Left cardiac atrium (tissue), 4 donors: ENCODE data around the gene EVX2. TPM values are rescaled to one million over a fixed set of nuclear protein-coding genes. Genes with fewer than 3 reads are reported as not detected.

Source experiments
- ATAC-seq, 2 donors: fragments of 200-7000 bp; cut with Tn5 transposase; one replicate each; pipeline ENCODE4 v1.9.1; 2020; ENCODE audit warnings: mild to moderate bottlenecking in 2 of 2, moderate library complexity in 2 of 2
- DNase-seq: peaks from one replicate; pipeline ENCODE4 v3.0.0-alpha.2; 2020
- intact Hi-C, 2 donors: fragments of 100-400 bp; cut with DNase I; formaldehyde crosslinking; loops; one replicate each; pipeline versions ENCODE4 v1.14.1 to v1.15.1; 2022 to 2023
- total RNA-seq, 2 donors: library from RNA; stranded (reverse); fragmentation: NEBNext Ultra II Directional; extraction: Animal tissue kit (Norgen Biotek cat#: 25700); gene quantifications; one replicate each; pipeline ENCODE4 v1.2.1, GENCODE V29; 2021
- donor health status: DM: no; HTN: yes; CAD: no.
- donor health status: DM: no; HTN: yes; CAD: no; lungs with severe emphysema.
- donor health status: DM: yes; HTN: yes; CAD: no.
- donor health status: Dilated cardiomyopathy.

The EVX2 gene
- total RNA-seq, 2 donors from 2014 or later = not detected

DNA sequence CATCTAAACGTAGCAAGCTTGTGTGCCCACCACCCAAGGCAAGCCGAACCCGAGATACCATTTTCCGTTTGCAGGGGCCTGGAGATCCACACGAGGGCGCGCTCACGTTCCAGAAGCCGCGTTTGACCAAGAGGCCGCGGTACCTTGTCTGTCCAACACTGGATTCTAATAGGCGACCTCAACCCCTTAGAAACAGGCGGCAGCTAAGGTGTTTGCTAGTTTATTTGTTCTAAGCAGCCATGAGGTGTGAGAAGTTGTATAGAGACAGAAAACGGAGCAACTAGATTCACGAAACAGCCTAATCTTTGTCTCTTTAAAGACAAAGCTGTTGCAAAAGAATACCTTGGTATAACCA lies 27.5 kb upstream of the EVX2 start:
- DNase-seq = no peak
- no peak for ATAC-seq
- intact Hi-C loops = no loop called here

DNA sequence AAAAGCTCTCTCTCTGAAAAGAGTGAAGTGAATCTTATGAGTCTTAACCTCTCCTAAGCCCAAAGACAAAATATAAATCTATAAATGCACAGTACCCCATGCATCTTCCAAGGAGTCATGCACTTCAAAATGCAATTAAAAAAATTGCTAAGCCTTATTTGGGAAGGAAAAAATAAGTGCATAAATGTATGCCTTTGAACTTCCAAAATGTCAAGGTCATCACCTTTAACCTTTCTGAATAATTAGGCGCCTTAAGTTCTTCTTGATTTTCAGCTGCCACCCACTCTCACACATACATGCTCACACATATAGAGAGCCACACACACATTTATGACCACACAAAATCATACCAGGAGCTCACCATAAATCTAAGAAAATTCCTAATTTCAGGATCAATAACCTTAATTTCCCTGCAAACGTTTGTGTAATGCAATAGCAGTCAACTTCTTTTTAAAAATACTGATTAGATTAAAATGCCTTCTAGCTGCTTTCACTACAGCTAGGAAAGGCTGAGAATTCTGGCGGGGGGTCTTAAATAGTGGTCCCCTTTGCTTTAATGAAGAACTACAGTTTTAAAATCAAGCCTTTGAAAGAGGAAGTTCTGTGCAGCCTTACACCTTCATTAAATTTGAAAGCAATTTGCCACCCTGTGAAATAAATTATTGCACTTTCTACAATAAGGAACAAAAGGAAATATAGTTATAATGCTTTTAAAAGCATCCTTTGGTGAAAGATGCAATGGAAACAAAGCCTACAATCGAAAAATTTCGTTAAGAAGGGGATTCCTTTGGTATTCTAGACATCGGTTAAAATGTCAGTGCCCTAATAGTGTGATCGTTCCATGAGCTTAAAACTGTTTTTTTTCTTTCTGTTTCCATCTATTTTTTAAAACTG lies 26.9 kb upstream of the EVX2 start:
- intact Hi-C loops = no loop called here
- no peak for DNase-seq
- ATAC-seq = no peak

- ATAC-seq (no peak), DNase-seq (no peak)
- intact Hi-C loops = no loop called here
These were observed 26.2 kb upstream of the EVX2 start for GRCh38 chr2:176109946-176110345.

DNA sequence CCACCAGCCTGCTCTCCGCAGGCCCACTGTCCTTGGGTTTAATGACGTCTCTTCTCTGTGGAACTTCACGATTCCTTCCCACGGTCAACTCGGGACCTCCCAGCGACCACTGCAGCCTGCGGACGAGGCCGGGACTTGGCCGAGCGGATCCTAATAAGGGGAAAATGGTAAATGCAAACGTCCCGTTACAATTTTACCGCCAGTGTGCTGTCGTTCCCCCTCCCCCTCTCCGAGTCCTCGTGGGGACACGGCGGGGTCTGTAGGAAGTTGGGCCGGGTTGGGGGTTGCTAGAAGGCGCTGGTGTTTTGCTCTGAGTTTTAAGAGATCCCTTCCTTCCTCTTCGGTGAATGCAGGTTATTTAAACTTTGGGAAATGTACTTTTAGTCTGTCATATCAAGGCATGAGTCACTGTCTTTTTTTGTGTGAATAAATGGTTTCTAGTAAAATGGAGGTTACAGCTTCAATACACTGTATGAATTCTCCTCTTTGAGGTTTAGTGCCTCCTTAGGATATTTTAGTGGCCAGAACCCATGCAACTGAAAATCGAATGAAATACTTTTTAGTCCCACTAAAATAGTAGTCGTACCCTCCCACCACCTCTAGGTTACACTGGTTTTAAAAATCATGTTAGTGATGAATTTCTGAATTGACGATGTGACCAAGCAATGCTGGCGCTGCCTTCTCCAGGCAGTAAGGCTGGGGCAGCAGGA lies 25.6 kb upstream of the EVX2 start:
- intact Hi-C loops = no loop called here
- no peak for DNase-seq

GRCh38 chr2:176107731-176108181 lies 24.0 kb upstream of the EVX2 start:
- intact Hi-C loops = no loop called here
- DNase-seq = no peak
- ATAC-seq = no peak

More for the DNA sequence above, 25.6 kb upstream of the EVX2 start:
- no peak for ATAC-seq

GRCh38 chr2:176106581-176107539 lies 23.1 kb upstream of the EVX2 start, which contains the start of gene HOXD11:
HOXD11 (plus strand) TSS chr2:176107280; CDS start chr2:176107356, 76 bp downstream.
- intact Hi-C loops = no loop called here
- peak; percentile 29 to 32 for ATAC-seq

GRCh38 chr2:176105730-176106580 lies 22.2 kb upstream of the EVX2 start:
- DNase-seq (no peak), ATAC-seq (no peak)
- intact Hi-C loops = no loop called here

More at GRCh38 chr2:176106581-176107539, 23.1 kb upstream of the EVX2 start, which contains the start of gene HOXD11:
- DNase-seq = no peak

DNA sequence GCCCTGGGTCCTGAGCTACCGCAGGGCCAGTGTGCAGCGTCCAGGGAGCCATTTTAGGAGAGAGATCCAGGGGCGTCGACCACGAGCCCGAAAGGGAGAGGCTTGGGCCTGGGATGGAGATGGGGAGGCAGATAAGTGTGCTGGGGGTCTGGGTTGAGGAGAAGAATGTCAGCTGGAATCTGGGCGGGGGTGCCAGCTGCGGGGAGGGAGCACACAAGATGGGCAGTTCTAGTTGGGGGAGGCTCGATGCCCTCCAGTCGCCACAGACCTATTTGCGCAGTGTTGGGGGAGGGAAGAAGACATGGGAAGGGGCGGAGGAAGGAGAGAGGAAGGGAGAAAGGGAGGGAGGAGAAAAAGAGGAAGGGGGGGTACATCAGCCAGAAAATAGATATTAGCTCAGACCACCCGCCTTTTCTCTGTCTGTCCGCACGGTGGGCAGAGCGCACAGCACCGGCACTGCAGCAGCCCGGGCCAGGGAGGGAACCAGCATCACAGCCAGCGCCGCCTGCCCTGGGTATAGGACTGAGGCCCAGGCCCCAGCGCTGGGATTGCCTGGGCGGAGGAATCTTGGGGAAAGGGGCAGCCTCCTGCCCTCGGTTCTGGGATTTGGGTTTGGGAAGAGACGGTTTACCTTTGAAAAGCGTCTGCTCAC lies 21.4 kb upstream of the EVX2 start:
- DNase-seq (no peak), ATAC-seq (no peak)
- intact Hi-C loops = no loop called here

- DNase-seq = no peak
- intact Hi-C loops = no loop called here
- ATAC-seq = no peak
These were observed 20.7 kb upstream of the EVX2 start for GRCh38 chr2:176104316-176105077.

DNA sequence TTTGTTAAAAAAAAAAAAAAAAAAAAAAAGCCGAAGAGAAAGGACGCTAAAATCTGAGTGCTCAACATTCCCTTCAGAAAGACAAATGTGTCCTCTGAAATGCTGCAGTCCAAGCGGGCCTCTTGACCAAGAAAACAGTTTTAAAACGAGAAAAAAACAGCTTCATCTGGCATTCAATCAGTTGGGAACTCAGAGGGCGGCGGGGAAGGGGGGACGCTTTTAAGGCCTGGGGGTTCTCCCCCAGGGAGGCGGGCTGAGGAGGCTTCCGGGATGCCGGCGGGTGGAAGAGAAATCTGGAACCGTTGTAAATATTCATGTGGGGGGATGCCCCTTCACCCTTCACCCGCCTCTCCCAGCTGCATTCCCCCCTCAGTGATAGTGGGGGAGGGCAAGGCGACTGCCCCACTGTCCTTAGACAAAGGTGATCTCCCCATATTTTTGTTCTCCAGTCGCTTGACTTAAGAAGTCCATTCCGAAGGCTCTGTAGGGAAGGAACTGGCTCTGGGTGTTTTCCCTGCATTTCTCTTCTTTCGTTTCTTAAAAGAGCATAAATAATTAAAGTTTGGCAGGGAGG lies 20.1 kb upstream of the EVX2 start:
- intact Hi-C loops = no loop called here
- DNase-seq (no peak), ATAC-seq (no peak)

DNA sequence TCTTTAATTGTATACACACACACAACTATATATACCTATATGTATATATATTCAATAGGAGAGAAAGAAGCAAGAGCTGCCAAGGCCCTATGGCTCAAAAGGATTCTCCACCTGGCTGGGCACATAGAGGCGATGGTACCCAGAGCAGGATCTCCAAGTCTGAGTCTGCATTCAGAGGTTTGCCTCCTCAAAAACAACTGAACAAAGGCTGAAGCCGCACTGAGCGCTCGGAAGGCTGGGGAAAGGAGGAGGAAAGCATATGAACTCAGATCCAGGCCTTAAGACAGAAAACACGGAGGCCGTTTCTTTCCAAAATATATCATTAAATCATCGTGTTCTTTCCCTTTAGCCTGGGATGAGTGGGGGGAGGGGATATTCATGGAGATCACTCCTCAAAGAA lies 19.4 kb upstream of the EVX2 start:
- no peak for ATAC-seq
- no peak for DNase-seq
- intact Hi-C loops = no loop called here

DNA sequence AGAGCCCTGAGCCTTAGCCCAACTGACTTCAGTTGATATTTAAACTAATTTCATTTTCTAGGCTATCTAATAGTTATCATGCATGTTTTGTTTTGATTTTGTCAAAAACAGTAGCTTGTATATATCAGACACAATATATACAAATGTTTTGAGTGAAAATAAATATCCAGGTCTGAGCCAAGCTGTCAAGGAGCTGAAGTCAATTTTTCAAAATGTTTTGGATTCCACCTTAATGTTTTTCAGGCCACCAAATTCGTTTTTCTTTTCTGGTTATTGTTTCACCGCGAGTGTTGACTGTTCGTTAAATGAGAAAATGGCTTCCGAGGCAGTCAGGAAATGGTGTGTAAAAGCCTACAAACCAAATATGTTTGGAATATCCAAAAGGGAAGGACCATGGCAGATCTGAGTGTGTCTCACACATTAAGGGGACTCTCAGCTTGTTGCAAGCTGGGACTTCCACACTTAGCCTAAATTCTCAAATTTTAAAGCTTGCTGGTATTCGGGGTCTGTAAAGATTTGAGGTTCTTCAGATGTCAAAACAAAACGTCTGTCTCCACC lies 18.6 kb upstream of the EVX2 start:
- intact Hi-C loops = no loop called here

DNA sequence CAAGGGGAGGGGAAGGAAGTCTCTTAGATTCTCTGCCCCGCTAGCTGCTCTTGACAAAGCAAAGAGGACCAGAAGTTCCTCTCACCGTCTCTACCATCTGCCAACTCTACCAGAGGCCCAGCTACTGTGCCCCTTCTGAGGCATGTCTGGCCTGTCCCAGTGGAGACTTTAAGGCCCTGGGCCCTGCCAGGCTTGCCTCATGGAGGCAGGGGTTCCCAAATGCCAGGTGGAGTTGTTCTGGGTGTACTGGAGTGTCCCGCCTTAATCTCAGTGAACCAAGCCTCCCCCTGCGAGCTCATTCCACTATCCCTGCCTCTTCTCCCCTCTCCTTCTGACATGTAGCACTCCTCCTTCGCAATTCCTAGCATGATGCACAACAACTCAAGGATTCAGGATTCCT lies 18.1 kb upstream of the EVX2 start:
- ATAC-seq (no peak), DNase-seq (no peak)
- intact Hi-C loops = no loop called here

More for the DNA sequence above, 18.6 kb upstream of the EVX2 start:
- no peak for ATAC-seq
- DNase-seq = no peak

GRCh38 chr2:176101216-176101830 lies 17.6 kb upstream of the EVX2 start:
- DNase-seq (no peak), ATAC-seq (no peak)
- intact Hi-C loops = no loop called here

- intact Hi-C loops = no loop called here
- ATAC-seq = no peak
- DNase-seq = no peak
These were observed 16.9 kb upstream of the EVX2 start for GRCh38 chr2:176100547-176101140.
